OCI-M1 (cell line): ENCODE measurements around the gene SLC24A3.
A peak's percentile ranks its signal among the peaks of the same experiment; 100 is the strongest.

Experiments used
- DNase-seq: peaks from one replicate; lab custom pipeline; 2025; lab: John Stamatoyannopoulos, UW

Gene SLC24A3

DNA sequence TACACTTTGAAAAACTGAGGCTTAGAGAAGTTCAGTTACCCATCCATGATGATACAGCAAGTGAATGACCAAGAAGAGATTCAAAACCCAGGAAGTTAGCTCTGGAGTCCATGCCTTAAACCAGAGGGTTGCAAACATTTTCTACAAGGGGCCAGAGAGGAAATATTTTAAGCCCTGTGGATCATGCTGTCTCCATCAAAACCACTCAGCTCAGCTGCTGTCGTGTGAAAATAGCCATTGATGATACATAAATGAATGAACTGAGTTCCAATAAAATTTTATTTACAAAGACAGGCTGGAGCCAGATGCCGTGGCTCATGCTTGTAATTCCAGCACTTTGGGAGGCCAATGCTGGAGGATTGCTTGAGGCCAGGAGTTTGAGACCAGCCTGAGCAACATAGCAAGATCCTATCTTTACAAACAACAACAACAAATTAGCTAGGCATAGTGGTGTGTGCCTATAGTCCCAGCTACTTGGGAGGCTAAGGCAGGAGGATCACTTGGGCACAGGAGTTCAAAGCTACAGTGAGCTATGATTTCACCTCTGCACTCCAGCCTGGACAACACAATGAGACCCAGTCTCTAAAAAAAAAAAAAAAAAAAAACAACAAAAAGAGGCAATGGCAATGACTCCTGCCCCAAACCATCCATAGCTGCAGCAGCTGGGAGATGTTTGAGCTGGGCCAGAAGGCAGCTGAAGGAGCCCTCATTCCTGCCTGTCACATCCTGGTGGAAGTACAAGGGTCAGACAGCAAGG is 501.6 kb downstream of the SLC24A3 start:
- no peak for DNase-seq

DNA sequence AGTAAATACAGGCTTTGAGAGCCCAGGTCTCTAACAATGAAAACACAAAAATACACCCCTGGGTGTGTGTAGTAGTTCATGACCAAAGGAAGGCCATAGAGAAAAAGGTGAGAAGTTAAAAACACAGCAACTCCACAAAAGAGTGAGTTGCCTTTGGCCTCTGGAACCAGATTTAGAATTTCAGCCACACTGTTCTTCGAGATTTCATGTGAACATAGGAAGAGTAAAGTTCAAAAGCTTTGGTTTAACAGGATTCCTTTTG is 502.1 kb downstream of the SLC24A3 start:
- no peak for DNase-seq

DNA sequence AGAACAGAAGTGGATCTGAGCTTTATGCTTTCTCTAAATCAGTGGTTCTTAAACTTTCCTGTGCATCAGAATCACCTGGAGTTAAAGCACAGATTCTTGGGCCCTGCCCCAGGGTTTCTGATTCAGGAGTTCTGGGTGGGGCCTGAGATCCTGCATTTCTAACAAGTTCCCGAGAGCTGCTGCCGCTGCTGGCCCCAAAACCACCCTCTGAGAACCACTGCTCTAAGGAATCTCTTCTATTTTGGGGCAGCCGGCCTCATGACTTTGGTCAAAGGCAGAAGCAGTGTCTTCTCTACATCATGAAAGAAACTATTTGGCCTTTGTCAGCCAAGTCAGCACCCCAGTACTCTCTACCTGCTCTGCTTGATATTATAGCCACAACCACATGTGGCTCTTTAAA is 503.5 kb downstream of the SLC24A3 start:
- DNase-seq: no peak

DNA sequence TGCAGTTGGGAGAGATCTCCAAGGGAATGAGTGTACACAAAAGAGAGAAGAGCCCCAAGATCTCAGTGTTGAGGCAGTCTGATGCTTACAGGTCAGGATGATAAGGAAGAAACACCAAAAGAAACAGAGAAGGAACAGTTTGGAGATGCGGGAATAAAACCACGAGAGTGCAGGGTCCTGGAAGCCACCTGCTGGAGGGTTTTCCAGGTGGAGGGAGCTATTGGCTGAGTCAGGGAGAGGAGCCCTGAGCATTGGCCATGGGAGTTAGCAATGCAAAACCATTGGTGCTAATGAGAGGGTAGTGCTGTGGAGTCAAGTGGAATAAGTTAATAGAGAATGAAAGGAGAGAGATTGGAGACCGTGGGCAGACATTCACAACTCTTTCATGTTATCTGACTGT is 506.4 kb downstream of the SLC24A3 start:
- no peak for DNase-seq

DNA sequence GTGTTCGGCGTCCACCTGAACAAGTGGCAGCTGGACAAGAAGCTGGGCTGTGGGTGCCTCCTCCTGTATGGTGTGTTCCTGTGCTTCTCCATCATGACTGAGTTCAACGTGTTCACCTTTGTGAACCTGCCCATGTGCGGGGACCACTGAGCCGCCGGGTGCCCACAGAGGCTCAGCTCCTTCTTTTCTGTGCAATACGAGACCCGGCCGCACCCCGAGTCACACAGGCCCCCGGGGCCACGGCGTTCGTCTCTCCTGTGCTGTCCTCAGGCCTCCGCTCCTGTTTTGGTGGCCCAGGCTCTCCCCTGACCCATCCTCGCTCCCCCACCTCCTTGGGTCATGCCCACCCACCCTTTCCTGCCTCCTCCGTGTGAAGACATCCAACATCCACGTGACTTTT is 508.5 kb downstream of the SLC24A3 start:
- no peak for DNase-seq

DNA sequence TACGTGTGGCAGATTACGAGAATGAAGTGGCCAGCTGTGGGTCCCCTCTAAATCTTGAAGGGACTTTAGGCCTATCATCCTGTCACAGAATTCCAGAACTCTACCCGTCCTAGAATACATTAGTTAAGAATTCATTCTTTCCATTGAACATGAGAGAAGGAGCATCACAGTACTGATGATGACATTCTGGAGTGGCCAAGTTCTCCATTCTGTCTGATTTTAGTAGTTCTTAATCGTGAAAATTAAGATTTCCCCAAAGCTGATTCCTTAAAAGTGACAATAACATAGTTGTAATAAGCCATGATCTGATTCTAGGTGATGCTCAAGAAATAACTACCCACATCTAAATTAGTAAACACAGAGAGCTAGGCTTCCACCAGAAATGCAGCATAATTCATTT is 510.6 kb downstream of the SLC24A3 start:
- no peak for DNase-seq

DNA sequence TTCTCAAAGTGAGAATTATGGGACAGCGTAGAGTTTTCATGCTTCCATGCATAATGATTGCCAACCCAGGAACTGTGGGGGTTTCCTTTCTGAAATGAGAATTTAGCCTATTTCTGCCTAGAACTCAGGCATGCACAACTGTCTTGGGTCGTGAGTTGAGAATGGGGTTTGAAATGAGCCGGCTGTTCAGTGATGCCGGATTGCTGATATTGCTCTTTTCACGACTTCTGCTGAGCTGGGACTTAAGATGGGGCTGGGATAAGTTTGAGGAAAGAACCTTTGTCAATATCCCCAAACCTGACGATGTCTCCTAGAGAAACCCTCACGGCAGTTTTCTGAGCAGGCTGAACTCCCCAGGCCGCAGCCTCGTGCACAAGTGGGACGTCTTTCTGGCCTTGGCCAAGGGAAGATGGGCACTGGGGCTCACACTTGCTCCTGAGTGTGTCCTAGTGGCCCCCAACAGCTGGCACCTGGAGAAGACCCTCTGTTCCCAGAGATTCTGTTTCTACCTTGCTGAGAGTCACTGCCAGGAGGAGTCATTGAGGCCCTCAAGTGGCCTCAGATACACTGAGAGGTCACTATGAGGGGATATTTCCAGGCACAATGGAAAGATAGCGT is 511.5 kb downstream of the SLC24A3 start:
- no peak for DNase-seq

DNA sequence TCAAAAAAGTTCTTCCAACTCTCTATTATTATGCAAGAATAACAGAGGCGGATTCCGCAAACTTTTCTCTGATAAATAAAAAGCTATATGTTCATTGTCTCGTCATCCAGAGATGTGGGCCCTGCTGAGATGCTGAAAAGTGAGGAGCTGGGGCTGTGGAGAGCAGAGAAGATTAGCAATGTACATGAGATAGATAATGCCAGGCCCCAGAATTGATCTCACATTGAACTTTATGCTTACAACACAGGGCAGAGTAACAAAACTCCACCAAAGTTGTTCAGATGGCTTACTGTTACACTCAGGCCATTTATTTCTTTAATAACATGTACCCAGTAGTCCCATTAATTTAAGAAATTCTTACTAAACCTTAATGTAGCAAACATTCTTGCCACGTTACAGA is 512.9 kb downstream of the SLC24A3 start:
- DNase-seq: no peak

DNA sequence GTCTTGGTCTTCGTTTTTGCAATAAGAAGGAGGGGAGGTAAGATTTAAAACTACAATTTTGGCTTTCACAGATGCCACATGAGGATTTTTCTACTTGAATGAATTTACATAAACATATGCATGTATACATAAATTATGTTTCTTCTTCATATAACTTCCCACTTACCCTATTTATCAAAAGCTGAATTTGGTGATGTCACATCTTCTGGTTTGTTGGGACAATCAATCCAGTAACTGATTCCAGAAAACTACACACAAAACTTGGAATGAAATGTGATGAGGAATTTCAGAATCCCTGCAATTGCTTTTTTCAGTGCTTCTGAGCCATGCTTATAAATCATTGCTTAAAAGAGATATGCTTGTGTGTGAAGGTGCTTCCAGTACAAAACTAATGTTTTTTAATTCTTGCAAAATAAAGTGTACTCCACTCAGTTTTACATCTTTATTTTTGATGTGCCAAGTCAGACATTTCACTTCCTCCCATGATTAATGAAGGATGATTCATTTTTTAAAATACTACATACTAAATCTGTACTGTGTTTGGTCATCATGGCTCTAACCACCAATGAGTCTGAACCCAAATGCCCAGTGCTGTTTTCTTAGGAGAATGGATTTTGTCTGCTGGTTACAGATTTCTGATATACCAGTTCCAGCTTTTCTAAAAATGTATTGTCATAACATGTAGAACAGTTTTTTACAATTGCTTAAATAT is 513.5 kb downstream of the SLC24A3 start:
- DNase-seq: no peak

DNA sequence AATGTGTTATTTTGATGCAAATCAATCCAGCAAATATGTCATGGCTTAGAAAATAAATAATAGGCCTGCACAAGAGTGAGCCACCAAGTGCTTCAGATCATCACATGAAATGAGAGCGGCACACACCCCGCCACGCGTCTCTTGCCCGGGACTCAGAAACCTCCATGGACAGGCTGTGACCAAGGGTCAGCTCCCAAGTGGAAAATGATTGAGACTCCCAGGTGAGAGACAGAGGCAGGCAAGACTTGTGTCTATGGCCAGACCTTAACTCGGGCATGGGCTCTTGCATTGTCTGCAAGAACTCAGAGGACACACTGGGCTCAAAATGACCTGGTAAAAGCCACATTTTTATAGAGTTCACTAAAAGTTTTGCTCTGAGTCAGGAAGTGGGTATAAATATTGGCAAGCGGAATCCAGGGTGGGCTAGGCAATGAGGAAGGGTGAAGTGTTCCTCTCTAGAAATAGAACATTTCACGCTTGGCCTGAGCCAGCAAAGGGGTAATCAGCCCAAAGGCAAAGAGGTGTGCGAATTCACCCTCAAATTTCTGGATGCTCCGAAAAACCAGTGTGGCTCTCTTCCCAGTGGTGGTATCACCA is 514.9 kb downstream of the SLC24A3 start:
- no peak for DNase-seq

DNA sequence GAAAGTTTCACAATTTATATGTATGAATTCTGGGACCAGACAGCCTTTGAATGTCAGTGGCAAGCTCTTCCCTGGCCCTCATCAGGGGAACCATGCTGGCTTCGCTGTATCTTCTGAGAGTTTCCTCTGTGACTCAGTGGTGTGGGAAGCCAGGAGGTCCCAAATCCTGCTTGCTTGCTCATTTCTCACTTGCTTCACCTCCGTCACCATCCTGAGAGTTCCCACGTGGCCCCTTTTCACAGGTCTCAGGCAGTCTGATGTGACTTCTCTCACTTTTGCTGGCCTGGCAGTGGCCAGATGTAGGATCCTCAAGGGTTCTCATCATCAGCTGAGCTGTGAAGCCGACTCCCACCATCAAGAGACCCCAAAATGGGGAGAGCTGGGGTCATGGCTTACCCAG is 517.2 kb downstream of the SLC24A3 start:
- DNase-seq: no peak

DNA sequence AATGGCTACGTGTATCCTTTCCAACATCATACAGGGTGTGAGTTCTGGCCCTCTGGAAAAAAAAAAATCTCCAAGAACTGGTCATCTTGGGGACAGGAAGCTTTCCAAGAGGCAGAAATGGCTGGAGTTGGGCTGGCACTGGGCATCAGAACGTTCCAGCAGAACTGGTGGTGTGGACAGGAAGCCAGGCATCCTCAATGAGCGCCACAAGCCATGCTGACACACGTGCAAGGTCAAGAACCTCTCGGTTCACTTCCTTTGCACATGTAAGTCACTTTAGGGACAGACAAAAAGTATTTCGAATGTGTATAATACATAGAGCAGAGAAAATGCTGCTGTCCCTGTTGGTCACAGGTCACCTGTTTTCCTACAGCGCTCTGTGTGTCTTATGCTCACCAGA is 518.3 kb downstream of the SLC24A3 start:
- no peak for DNase-seq

DNA sequence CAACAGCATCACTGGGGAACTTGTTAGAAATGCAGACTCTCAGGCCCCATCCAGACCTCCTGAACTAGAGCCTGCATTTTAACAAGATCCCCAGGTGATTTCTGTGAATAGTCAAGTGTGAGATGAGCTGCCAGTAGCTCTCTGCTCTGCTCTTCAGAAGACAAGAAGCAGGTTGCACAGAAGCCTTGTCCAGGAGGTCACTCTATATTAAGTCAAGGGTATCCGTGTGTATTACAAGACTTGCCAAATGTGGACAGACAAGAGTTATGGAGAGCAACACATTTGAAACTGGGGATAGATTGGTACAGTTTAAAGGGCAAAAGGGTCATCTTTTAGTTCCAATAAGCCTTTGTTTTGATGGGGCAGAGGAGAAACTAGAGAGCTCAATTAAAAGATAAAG is 522.4 kb downstream of the SLC24A3 start:
- no peak for DNase-seq

DNA sequence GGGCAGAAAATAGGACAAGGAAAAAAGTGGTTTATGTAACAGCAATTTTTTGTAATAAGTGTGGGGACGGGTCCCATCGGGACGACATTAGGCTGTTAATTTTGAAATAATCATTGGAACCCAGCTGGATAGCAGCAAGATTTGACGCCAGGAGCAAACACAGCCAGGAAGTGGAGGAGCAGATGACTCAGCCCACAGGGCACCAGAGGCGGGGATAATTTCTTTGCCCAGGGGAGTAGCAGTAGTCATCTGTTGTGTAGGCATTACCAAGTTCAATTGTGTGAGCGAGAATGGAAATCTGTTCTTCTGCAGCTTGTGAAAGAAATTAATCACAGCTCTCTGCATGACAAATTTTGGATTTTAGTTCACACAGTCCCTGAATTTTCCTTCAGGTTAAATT is 523.0 kb downstream of the SLC24A3 start:
- DNase-seq: peak; percentile 12

DNA sequence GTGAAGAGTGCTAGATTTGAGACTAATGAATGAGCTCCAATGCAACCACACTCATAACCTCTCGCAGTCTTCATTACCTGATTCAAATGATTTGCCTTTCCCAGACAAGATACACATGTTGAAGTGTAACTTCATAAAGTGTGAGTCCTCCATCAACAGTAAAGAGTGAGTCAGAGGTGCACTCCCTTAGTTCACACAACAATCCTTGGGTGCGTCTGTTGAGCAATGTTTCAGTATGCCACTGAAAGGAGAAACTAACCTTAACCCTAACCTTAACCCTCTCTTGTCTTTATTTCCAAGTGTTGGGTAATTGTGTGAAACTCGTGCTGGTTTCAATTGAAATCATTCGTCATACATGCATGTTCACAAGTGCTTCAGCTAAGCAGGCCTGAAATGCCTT is 524.6 kb downstream of the SLC24A3 start:
- peak; percentile 14 for DNase-seq

DNA sequence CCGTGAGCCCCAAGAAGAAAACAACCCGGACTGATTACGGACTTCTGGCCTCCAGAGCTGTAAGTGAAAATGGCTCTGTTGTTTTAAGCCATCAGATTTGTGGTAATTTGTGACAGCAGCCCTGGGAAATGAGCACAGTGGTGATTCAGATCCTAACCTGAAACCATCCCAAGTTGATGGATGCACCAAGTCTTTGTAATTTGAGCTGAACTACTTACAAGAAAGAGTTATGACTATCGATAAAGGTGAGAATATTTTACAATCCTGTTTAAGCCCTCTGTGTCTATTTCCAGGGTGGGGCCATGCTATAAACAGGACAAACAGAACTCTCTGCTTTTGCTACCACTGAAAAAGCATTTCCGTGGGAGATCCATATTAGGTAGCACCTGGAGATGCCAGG is 526.5 kb downstream of the SLC24A3 start:
- no peak for DNase-seq

DNA sequence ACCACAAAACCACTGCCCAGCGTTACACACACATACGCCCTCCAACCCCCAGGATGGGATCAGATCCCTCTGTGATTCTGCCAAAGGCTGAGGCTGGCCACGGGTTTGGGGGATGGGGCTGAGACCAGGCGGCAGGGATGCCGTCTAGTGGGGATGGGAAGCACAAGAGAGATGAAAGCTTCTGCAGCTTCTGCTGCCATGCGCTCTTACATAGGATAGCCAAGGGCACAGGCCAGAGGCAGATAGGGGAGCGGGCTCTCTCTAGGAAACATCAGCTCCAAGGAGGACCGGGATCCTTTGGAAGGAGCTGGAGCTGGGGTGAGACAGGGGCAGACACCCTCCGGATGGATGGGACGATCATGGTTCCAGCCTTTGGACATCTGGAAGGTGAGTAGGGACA is 526.9 kb downstream of the SLC24A3 start:
- DNase-seq: no peak

DNA sequence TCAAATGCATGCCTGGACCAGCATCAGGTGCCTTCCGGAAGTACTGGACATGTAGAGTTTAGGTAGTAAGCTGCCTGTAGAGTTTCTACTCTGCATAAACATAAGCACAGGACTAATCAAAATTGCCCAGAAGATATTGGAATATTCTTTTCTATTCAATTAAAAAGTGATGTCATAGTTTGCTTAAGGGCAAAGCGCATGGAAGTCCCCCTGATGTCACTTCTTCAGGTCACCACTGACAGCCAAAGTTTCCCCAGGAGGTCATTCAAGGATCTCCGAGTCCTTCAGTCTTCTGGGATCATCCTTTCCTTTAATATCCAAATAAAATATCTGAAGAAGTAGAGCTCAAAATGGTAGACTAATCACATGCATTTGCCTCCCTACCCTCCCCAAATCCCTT is 528.1 kb downstream of the SLC24A3 start:
- no peak for DNase-seq

DNA sequence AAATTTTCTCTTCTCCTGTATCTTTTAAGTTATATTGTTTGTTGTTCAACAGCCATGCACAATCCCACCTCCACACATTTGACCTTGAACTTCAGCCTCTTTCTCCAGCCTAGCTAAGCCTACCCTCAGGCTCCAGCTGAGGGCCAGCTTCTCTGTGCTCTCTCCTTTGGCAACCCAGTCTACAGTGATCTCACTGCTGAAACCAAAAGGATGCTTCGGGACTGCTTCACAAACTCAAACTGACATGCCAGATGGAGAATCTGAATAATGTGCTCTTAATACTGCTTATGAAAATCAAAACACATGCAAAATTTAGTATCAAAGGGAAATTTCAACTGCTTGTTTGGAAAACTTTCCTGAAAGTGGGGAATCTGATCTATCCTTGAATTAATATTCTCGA is 529.5 kb downstream of the SLC24A3 start:
- DNase-seq: no peak

DNA sequence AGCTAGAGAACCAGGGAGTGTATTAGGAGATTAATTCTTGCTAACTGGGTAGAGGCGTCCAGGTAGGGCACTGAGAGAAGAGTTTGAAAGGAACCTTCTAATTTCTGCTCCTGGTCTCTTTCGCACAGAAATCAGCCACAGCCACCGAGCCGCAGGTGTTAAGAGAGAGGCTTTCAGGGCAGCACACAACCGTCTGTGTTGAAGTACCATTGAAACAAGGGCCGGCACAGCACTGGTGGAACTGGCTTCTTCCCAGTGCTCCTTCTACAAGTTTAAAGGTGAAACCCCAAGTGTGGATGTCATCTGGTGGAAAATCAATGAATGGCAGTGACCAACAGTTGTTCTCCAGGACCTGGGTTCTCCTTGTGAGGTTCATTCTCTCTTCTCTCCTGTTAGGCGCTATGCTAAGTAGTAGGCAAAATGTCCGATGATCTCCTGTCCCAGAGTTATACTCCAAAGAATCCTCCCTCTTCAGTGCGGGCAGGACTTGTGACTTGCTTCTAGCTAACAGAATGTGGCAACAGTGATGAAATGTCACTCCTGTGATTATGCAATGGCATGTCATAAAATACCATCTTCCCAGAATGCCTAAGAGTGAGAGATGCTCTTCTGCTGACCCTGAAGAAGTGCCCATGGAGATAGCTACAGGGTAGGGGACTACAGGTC is 530.7 kb downstream of the SLC24A3 start:
- peak; percentile 8 for DNase-seq

DNA sequence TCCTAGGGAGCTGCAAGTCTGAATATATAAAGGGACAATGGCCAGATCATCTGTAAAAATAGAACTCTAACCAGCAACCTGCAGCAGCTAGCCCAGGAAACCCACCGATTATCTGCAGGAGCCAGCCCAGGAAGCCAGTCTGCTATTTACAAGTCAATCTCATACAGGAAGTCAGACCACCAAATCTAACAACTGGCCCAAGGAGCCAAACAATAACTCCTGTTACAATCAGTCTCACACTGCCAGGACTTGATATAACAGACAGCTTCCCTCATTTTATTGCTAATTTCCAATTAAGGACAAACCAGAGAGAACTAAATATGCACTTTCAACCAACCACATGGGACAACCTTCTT is 531.2 kb downstream of the SLC24A3 start:
- no peak for DNase-seq

DNA sequence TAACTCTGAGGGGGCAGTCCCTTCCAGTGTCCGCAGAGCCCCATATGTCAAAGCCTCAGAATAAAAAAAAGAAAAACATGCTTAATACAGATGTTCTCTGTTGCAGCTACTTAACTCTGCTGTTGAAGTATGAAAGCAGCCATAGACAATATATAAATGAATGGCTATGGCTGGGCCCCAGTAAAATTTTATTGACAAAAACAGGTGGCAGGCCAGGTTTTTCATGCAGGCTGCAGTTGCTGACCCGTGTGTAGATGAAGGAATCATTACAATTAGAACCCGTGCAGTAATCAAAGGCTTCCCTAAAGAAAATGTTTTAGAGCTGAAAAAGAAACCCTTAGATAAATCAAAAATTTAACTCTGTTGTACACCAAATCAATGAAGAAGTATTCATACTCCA is 532.7 kb downstream of the SLC24A3 start:
- no peak for DNase-seq

DNA sequence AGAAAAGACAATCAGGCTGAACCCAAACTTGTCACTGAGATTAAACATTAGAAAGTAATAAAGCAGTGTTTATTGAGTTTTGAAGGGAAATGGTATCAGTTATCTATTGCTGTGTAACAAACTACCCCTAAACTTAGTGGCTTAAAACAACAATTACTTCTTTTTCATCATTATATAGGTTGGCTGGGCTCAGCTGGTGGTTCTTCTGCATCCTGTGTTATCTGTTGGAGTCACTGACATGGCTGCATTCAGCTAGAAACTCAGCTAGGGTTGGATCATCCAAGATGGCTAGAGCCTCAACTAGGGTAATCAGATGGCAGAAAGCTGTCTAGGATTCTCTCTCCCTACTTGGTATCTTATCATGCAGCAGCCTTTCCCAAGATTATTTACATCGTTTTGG is 533.1 kb downstream of the SLC24A3 start:
- DNase-seq: no peak
